HG03565 (cell line): Measurements from ENCODE around the gene PPDPF.

Source experiments
- ATAC-seq: cut with Tn5 transposase; IDR thresholded peaks from one replicate; pipeline ENCODE4 v1.9.1; 2021; ENCODE audit warnings: mild to moderate bottlenecking, moderate library complexity; ENCODE audit not compliant: unreplicated experiment

PPDPF gene

DNA sequence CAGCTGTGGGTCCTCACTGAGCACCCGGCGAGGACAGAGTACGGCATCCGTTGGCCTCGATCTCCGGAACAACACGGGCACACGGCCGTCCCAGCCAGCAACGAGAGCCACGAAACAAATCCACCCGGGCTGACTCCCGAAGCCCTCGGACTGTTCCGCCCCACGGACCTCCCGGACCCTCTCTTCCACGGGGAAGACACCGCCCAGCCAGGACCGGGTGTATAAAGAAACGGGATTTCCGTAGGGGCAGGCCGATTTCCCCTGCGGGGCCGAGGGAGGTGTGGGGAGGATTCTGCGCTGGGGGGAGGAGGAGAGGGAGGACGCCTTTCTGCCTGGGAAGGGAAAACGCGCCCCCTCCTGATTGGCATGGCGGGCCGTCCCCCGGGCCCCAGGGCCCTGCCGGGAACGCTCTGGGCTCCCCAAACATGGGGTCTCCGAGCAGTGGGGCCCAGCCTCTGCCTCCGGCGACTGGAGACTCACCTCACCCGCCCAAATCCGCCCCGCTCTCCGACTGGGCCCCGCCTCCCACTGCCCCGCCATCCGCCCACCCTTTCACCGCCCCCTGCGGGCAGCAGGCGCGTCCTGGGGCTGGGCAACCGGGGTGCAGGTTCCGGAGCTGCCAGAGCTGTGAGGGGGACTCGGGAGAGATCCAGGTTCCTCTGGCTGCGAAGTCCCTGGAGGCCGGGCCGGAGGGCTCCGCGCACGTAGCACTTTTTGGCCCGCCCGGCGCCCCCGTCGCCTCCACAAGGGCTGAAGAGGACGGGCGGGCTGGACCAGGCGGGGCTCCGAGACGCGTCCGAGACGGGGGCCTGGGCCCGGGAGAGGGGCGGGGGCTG, 679 bp upstream of the PPDPF start:
- peak; percentile 10 for ATAC-seq

DNA sequence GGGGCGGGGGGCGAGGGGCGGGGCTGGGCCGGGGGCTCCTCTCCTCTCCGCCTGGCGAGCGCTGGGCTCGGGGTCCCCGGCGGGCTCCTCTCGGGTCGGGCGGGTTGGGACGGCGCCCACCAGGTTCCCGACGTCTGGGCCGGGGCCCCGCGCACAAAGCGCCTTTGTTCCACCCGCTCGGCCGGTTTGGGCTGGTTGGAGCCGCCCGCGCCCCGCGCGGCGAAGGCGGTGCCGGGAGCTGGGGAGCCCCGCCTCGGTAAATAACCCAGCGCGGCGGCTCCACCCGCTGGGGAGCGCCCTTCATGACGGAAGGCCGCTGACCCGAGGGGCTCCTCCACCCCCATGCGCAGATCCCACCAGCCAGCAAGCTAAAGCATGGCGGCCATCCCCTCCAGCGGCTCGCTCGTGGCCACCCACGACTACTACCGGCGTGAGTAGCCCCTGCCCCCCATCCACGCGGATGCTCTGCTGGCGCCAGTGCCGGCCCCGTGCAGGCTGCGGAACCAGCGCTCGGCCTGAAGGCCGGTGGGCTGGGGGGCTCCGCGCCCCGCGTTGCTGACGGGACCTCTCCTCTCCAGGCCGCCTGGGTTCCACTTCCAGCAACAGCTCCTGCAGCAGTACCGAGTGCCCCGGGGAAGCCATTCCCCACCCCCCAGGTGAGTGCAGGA, 503 bp downstream of the PPDPF start:
- peak; percentile 29 for ATAC-seq

DNA sequence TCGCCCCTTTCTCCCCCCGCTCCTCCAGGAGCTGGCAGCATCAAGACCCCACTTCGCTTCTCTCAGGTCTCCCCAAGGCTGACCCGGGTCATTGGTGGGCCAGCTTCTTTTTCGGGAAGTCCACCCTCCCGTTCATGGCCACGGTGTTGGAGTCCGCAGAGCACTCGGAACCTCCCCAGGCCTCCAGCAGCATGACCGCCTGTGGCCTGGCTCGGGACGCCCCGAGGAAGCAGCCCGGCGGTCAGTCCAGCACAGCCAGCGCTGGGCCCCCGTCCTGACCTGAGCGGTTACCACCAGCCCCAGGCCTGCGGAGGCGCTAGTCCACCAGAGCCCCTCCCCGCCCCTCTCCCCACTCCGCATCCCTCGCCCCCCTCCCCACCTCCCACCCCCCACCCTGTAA, 1.0 kb downstream of the PPDPF start:
- no peak for ATAC-seq

DNA sequence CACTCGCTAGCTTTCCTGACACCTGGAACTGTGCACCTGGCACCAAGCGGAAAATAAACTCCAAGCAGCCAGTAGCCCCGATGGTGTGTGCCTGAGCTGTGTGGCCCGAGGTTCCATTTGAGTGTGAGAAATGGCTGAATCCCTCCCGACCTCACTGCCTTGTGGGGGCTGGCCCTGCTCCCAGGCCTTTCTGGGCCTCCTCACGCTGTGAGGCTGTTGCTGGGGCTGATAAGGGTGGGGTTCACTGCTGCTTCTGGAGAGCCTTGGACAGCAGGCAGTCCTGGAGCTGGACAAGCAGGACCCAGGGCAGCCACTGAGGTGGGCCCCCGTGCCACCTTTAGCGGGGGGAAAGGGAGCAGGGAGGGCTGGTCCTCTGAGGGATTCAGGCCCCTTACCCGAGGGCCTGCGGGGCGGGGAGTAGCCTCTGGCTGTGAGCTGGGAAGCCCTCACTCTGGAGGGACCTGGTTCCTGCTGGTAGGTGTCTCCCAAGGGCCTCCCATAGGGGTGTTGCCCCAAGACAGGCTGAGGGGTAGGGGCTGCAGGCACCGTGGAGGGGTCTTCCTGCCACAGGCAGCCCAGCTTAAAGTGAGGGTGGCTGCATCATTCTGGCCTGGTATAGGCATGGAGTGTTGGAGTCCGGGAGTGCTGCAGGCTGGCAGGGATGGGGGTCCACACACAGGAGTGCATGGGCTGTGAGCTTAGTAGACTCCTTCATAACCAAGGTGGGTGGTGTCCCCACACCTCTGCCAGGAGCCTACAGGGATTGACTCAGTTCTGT, 1.7 kb downstream of the PPDPF start:
- ATAC-seq, result no peak

DNA sequence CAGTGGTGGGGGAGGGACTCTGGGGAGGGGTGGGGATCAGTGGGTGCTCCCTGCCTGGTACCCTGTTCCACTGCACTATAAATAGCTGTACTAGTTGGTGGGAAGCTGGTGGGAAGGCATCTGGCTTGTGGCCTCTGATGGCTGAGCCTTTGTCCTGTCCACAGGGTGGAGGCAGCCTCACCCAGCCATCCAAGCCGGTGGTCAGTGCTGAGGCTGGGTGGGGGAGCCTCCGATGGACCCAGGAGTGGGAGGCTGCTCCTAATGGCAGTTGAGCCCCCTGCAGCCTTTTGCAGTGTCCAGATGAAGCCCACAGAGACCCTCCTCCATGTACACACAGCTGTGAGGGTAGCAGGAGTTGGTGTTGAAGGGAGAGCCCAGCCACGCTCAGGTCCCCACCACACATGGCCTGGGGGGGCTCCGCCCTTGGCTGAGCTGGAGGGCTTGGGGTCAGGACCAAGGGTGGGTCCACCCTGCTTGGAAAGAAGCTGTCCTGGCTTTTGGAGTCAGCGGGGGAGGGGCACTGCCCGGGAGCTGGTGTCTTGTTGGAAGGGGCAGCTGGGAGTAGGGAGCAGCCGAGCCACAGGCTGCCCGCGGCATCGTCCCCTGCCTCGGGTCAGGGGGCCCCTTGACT, 2.5 kb downstream of the PPDPF start:
- ATAC-seq, result no peak

DNA sequence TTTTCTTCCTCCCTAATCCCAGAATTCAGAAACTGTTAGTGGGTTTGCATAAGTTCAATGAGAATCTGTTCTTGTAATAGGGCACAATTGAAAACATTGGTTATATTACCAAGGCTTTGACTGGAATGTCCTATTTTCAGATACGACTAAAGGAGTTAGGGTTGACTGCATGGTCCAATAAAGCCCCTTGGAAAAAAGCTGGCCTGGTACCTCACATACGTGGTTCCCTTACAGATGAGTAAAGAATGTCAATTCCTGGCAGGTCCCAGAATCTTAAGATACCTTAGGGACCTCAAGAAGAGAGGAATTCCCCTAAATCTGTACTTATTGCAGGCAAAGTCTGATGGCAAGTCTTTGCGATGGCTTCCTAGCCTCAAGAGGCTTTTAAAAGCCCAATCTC, 4.6 kb downstream of the PPDPF start:
- ATAC-seq, result no peak

DNA sequence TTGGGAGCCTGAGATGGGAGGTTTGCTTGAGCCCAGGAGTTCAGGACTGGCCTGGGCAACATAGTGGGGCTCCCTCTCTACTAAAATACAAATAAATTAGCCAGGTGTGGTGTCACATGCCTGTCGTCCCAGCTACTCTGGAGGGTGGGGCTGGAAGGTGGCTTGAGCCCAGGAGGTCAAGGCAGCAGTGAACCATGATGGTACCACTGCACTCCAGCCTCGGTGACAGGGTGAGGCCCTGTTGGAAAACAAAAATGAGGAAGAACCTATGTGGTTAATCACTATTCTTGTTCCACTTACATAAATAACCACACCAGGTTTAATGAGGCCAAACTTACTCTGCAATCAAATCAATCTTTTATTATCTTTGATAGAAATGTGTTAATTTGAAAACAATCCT, 5.4 kb downstream of the PPDPF start:
- no peak for ATAC-seq

DNA sequence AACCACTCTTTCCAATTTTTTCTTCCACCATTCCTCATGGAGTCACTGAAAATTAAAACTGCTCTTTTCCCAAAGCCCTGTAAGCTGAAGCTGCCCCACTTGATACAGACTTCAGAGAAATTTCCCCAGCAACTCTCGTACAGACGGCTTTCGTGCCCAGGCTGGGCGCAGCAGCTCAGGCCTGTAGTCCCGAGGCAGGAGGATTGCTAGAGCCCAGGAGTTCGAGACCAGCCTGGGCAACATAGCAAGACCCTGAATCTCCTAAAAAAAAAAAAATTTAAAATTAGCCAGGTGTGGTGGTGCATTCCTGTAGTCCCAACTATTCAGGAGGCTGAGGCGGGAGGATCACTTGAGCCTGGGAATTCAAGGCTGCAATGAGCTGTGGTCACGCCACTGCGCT, 6.6 kb downstream of the PPDPF start:
- ATAC-seq, result no peak

DNA sequence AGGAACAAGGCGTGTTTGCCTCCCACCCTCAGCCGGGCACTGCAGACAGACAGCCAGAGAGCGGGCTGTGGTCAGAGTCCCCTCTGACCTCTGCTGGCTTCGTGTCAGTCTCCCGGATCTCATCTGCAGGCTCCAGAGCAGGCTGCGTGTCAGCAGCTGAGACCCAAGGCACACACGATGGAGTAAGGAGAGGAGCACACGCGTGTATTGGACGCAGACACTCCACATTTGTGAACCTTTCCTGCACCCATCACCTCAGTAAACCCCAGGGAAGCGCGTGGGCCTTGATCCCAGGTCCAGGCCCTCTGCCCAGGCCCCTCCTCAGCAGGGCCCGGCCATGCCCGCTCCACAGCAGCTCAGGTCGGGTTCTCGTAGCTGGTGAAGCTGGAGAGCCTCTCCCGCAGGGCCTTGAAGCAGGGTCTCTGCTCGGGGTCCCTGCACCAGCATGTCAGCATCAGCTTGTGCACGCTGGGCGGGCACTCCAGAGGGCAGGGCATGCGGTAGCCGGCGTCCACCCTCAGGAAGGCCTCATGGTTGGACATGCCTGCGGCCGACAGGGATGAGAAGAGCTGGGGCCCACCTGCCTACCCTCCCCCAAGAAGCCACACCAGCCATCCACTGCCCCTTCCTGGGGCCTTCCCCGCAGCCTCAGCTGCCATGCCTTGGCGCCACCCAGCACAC, 8.8 kb downstream of the PPDPF start:
- ATAC-seq, result no peak

DNA sequence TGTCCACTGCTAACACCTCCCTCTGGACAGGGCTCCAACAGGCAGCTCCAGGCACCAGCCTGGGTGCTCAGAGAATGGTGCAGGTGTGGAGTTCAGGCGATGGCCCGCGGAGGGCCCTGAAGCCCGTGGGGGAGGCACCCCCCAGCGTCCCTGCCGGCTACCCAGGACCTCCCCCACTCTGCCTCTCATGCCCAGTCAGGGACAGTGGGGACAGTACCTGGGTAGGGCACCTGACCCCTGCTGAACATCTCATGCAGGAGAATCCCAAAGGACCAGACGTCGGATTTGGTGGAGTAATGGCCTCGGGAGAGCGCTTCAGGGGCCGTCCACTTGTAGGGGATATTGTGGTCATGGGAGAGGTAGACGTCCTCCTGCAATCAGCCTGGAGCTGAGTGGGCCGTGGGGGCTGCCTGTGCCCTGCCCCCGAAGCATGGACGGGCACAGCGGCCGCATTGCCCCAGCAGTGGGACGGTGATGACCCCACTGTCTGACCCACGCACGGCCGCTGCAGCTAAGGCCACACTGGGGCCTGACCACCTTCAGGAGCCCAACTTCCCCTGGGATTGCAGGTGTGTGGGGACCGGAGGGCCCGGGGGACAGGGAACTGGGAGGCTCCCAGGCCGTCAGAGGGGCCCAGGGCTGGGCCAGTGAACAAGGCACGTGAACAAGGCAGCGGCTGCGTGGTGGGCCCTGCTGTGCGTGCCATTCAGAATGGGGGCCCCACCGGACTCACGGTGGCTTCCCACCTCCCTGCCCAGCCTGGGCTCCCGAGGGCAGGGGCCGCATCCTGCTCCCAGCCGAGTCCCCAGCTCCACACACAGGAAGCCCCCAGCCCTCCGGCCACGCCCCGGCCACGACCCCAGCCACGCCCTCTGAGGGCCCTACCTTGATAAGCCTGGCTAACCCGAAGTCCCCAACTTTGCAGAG, 9.6 kb downstream of the PPDPF start:
- no peak for ATAC-seq

DNA sequence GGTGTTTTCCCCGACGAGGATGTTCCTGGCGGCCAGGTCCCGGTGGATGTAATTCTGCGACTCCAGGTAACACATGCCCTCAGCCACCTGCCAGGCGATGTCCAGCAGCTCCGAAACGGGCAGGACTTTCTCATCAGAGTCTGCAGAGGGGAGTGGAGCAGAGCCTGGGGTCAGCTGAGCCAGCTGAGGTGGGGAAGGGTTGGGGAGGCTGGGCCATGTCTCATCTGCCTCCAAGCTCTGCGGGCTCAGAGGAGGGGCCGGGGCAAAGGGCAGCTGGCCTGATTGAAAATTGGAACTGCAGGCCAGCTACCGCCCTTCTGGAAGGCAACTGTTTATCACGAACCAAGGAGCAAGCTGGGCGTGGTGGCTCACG, 10.2 kb downstream of the PPDPF start:
- no peak for ATAC-seq

DNA sequence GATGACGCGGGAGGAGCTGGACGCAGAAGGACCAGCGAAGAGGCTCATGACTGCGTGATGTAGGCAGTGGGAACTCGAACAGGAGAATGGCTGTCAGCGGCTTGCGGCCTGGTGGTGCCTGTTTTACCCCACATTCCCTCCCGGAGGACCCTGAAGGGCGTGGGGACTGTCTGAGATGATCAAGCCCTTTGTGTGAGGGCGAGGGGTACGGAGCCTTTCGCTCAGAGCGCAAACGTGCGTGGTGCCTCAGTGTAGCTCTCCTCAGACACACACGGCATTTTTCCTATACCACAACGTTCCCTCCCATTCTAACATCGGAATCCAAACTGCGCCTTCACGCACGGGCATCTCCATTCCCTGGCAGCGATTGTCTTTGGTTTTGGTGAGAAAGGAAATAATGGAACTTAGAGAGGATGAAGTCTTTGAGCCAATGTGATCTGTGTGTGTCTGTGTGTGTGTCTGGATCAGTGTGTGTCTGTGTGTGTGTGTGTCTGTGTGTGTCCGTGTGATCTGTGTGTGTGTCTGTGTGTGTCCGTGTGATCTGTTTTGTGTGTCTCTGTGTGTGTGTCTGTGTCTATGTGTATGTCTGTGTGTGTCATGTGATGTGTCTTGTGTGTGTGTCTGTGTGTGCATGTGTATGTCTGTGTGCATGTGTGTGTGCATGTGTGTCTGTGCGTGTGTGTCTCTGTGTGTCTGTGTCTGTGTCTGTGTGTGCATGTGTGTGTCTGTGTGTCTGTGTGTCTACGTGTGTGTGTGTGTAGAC, 11.3 kb downstream of the PPDPF start:
- no peak for ATAC-seq

DNA sequence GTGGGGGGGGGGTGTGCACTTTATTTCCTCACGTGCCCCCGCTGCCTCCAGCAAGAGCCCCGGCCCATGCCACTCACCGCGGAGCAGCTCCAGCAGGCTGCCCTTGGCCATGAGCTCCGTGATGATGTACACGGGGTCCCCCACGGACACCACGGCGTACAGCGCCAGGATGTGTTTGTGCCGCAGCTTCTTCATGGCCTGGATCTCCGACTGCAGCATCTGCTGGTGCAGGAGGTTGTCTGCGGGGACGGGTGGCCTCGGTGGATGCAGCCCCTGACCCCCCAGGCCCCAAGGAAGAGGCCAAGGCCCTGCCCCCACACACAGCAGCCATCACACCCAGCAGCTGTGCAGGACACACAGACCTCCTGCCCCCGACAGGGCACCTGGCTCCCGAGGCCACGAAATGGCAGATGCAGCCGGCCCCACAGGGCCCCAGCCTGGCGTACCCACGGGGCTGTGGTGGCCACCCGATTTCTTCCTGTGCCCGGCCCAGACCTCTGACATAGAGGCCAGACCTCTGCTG, 11.9 kb downstream of the PPDPF start:
- ATAC-seq, result no peak

DNA sequence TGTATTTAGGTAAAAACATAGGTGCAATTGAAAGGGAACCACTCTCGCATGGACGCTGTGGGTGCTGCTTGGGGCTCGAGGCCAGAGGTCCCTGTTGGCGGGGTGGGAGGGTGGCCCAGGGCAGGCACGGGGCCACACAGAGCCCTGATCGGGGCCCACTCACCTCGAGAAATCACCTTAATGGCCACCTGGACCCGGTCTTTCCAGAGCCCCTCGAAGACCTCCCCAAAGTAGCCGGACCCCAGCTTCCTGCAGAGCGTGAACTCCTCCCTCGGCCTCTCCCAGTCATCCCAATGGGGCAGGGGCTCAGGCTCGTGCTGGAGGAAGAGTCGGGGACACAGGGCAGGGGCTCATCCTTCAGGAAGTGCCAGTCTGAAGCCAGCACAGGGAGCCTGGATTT, 12.8 kb downstream of the PPDPF start:
- no peak for ATAC-seq

DNA sequence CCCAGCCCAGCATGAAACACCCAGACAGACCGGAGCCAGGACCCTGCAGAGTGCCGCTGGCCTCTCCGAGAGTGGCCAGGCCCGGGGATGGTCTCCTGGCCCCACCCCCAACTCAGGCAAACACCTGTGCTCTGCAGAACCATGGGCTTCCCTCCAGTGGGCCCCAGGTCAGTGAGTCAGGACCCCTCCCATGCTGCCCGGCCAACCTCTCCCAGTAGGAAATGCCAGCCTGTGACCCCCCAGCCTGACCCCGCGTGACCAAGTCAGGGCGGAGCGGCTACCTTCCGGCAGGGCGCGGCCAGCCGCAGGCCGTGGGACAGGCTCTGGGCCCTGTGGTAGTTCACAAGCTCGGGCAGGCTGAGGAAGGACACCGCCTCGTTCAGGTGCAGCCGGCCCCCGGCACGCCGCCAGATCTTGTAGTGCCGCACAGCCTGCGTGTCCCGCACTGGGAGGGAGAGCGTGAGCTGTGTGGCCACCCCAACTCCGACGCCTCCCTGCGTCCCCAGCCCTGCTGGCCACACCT, 13.4 kb downstream of the PPDPF start:
- no peak for ATAC-seq

DNA sequence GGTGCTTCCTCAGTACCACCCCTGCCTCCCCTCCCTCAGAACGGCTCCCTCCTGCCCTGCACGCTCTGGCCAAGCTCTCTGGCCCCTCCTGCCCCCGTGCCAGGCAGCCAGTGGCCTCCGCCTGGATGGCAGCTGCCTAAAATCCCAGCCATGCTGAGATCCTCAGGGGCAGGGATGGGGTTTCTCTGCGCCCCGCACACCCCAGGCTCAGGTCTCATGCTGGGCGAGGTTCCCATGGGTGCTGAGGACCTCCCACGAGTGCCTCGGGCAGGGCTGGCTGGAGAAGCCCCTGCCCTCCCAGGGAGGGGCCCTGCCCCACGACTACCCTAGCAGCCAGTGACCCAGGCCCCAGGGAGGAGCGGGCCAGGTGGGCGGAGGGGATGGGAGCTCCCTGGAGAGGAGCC, 13.9 kb downstream of the PPDPF start:
- no peak for ATAC-seq

DNA sequence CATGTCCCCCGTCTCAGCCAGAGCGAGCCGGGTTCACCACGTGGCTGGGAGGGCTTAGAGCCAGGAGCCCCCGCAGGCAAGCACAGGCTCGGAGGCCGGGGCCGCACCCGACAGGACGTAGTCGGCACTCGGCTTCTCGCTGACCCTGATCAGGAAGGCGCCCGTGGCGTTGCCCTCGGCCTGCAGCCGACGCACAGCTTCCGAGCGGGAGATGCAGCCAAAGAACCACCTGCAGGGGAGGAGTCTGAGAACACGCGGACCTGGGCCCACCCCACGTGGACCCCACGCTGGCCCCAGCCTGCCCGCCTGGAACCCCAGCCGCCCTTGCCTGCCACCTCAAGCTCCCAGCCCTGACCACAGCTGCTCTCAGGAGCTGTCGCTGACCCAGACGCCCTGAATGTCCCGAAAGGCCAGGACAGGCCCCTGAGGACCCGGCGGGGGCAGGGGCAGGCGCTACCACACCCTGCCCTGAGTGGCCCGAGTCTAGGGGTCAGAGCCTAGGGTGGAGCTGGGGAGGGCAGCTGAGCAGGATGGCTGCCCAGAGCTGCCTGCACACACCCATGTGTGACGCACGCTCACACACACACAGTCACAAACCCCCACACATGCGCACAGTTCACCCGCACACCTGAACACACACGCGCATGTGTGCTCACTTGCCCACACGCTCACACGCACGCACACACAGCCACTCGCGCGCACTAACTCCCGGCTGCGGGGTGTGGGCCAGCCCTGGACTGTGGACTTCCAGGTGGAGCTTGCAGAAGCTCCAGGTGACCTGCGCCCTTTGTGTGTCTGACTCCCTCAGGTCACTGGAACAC, 14.5 kb downstream of the PPDPF start:
- ATAC-seq, result no peak
